WTC11 (cell line): Measurements from ENCODE around the gene STAG1. TPM values are rescaled to one million over a fixed set of nuclear protein-coding genes. Genes with fewer than 3 reads are reported as not detected.

ENCODE experiments used
- ATAC-seq: fragments of 200-7000 bp; cut with Tn5 transposase; 2 replicates; pipeline ENCODE4 v1.10.0; 2021; ENCODE audit warnings: mild to moderate bottlenecking, moderate library complexity
- CTCF ChIA-PET: fragments of 300-600 bp; sonication (Branson Sonifier 250); formaldehyde crosslinking; loops from one replicate; lab custom pipeline; 2021; ENCODE audit warnings: antibody characterized with exemption; lab: Charles Lee
- POLR2A ChIA-PET: fragments of 350-600 bp; sonication (Branson Sonifier 250); formaldehyde crosslinking; loops from one replicate; lab custom pipeline; 2021; ENCODE audit warnings: antibody characterized with exemption; lab: Charles Lee
- DNase-seq: peaks from one replicate; pipeline ENCODE4 v3.0.0; 2021; ENCODE audit warnings: low spot score
- H3K27ac Mint-ChIP-seq: 2 replicates; pipeline ENCODE4 v1.8.0; 2021; ENCODE audit warnings: mixed read lengths
- H3K27me3 Mint-ChIP-seq: 2 replicates; pipeline ENCODE4 v1.8.0; 2021; ENCODE audit warnings: low read depth, mild to moderate bottlenecking, moderate library complexity, mixed read lengths
- H3K36me3 Mint-ChIP-seq: 2 replicates; pipeline ENCODE4 v1.8.0; 2021; ENCODE audit warnings: mixed read lengths
- H3K4me1 Mint-ChIP-seq: 2 replicates; pipeline ENCODE4 v1.8.0; 2022; ENCODE audit warnings: mixed read lengths
- H3K4me3 Mint-ChIP-seq: 2 replicates; pipeline ENCODE4 v1.8.0; 2021; ENCODE audit warnings: mild to moderate bottlenecking, moderate library complexity, mixed read lengths
- H3K9me3 Mint-ChIP-seq: 2 replicates; pipeline ENCODE4 v1.8.0; 2021; ENCODE audit warnings: mixed read lengths
- ATF2 ChIP-seq: sonication (generic); formaldehyde crosslinking; IDR thresholded peaks from 2 replicates; pipeline ENCODE4 v1.8.1; 2022; ENCODE audit warnings: low read depth, missing genetic modification reagents, borderline replicate concordance
- CREB1 ChIP-seq: sonication (generic); formaldehyde crosslinking; IDR thresholded peaks from 2 replicates; pipeline ENCODE4 v1.8.0; 2023; ENCODE audit warnings: mild to moderate bottlenecking, missing genetic modification reagents
- ELF4 ChIP-seq: sonication (generic); formaldehyde crosslinking; IDR thresholded peaks from 2 replicates; pipeline ENCODE4 v1.8.1; 2022; ENCODE audit warnings: low read depth, mild to moderate bottlenecking, moderate library complexity, missing genetic modification reagents
- ESRRA ChIP-seq: sonication (generic); formaldehyde crosslinking; IDR thresholded peaks from 2 replicates; pipeline ENCODE4 v1.8.1; 2022; ENCODE audit warnings: mild to moderate bottlenecking, missing genetic modification reagents, borderline replicate concordance
- ETV6 ChIP-seq: sonication (generic); formaldehyde crosslinking; IDR thresholded peaks from 2 replicates; pipeline ENCODE4 v1.8.1; 2022; ENCODE audit warnings: mild to moderate bottlenecking, missing genetic modification reagents
- FOXJ3 ChIP-seq: sonication (generic); formaldehyde crosslinking; IDR thresholded peaks from 2 replicates; pipeline ENCODE4 v1.9.0; 2021; ENCODE audit warnings: missing genetic modification reagents, mild to moderate bottlenecking, borderline replicate concordance
- FOXP1 ChIP-seq: sonication (generic); formaldehyde crosslinking; IDR thresholded peaks from 2 replicates; pipeline ENCODE4 v1.8.0; 2022; ENCODE audit warnings: missing genetic modification reagents, mild to moderate bottlenecking, moderate library complexity, borderline replicate concordance
- FOXP4 ChIP-seq: sonication (generic); formaldehyde crosslinking; IDR thresholded peaks from 2 replicates; pipeline ENCODE4 v1.8.0; 2022; ENCODE audit warnings: mild to moderate bottlenecking, missing genetic modification reagents
- HMGXB4 ChIP-seq: sonication (generic); formaldehyde crosslinking; IDR thresholded peaks from 2 replicates; pipeline ENCODE4 v1.8.1; 2023; ENCODE audit warnings: mild to moderate bottlenecking, moderate library complexity, missing genetic modification reagents
- IRF1 ChIP-seq: sonication (generic); formaldehyde crosslinking; IDR thresholded peaks from 2 replicates; pipeline ENCODE4 v1.8.0; 2023; ENCODE audit warnings: missing genetic modification reagents
- KAT7 ChIP-seq: sonication (generic); formaldehyde crosslinking; IDR thresholded peaks from 2 replicates; pipeline ENCODE4 v1.8.1; 2023; ENCODE audit warnings: missing genetic modification reagents, mild to moderate bottlenecking, borderline replicate concordance
- MXD4 ChIP-seq: fragments of 250-450 bp; sonication (Bioruptor Pico); IDR thresholded peaks from 2 replicates; pipeline ENCODE4 v1.8.0; 2021; ENCODE audit warnings: mild to moderate bottlenecking, moderate library complexity, borderline replicate concordance
- MYBL2 ChIP-seq: sonication (generic); formaldehyde crosslinking; IDR thresholded peaks from 2 replicates; pipeline ENCODE4 v1.8.1; 2023; ENCODE audit warnings: mild to moderate bottlenecking, moderate library complexity, missing genetic modification reagents
- SOX15 ChIP-seq: fragments of 250-450 bp; sonication (Bioruptor Pico); IDR thresholded peaks from 2 replicates; pipeline ENCODE4 v1.9.0; 2021; ENCODE audit warnings: mild to moderate bottlenecking
- TP53 ChIP-seq: sonication (generic); formaldehyde crosslinking; IDR thresholded peaks from 2 replicates; pipeline ENCODE4 v1.8.1; 2023; ENCODE audit warnings: mild to moderate bottlenecking, missing genetic modification reagents
- USF2 ChIP-seq: sonication (generic); formaldehyde crosslinking; IDR thresholded peaks from 2 replicates; pipeline ENCODE4 v1.8.1; 2023; ENCODE audit warnings: mild to moderate bottlenecking, missing genetic modification reagents, moderate library complexity
- ZNF219 ChIP-seq: sonication (generic); formaldehyde crosslinking; IDR thresholded peaks from 2 replicates; pipeline ENCODE4 v1.8.0; 2023; ENCODE audit warnings: missing genetic modification reagents, mild to moderate bottlenecking, borderline replicate concordance
- ZNF671 ChIP-seq: fragments of 250-450 bp; sonication (Bioruptor Pico); IDR thresholded peaks from 2 replicates; pipeline ENCODE4 v1.8.0; 2021; ENCODE audit warnings: mild to moderate bottlenecking
- ZSCAN18 ChIP-seq: fragments of 250-450 bp; sonication (Bioruptor Pico); IDR thresholded peaks from 2 replicates; pipeline ENCODE4 v2.1.2; 2022; ENCODE audit warnings: mild to moderate bottlenecking, moderate library complexity
- total RNA-seq: library from RNA; stranded (reverse); gene quantifications from 3 replicates; pipeline ENCODE4 v1.2.3, GENCODE V29; 2021

Gene STAG1
- total RNA-seq, 1 experiment from 2014 or later = 20.7 TPM

- Mint-ChIP-seq H3K36me3 (peaks cover 7% of the 10 kb centered on the region), H3K9me3 (peaks cover 4% of the 10 kb centered on the region; the same call in 1 of the 2 replicates), H3K4me3 (no peak overlapping the region), H3K27ac (no peak overlapping the region), H3K4me1 (peaks cover 13% of the 10 kb centered on the region), H3K27me3 (no peaks in the 10 kb centered on the region)
- no peak for ATAC-seq
- no peak for DNase-seq
- CTCF ChIA-PET = interaction anchor here (1.0 to 2.3 kb wide), 11 partner anchors 8 to 401 kb away, joined by 3 to 14 read pairs (median 5); partner anchors contain the start of gene STAG1
- POLR2A ChIA-PET = interaction anchor here (0.7 kb wide), 1 partner anchor 107 kb away, joined by 4 read pairs; no protein-coding TSS in a partner anchor
- TF ChIP-seq HMGXB4 (no peak), TP53 (CRISPR knock-in tag) (no peak), FOXP1 (CRISPR knock-in tag) (no peak), IRF1 (CRISPR knock-in tag) (no peak), CREB1 (CRISPR knock-in tag) (no peak), ZNF671 (no peak), ATF2 (CRISPR knock-in tag) (no peak), ELF4 (no peak), ESRRA (CRISPR knock-in tag) (no peak), FOXP4 (CRISPR knock-in tag) (no peak), KAT7 (CRISPR knock-in tag) (no peak), MYBL2 (CRISPR knock-in tag) (no peak), ZNF219 (CRISPR knock-in tag) (no peak), MXD4 (no peak), USF2 (CRISPR knock-in tag) (no peak), ETV6 (CRISPR knock-in tag) (no peak), ZSCAN18 (CRISPR knock-in tag) (no peak), SOX15 (no peak), FOXJ3 (CRISPR knock-in tag) (no peak)
Measured at GRCh38 chr3:136351351-136351750, 400.8 kb downstream of the STAG1 start.
